ENCODE results near the gene SDF2.
A peak's percentile ranks its signal among the peaks of the same experiment; 100 is the strongest.
"Not testable (repeated sequence)": the region's sequence is repeated elsewhere in the genome, so short reads cannot be mapped to it uniquely, and the experiment has no call there.

SDF2 gene

DNA sequence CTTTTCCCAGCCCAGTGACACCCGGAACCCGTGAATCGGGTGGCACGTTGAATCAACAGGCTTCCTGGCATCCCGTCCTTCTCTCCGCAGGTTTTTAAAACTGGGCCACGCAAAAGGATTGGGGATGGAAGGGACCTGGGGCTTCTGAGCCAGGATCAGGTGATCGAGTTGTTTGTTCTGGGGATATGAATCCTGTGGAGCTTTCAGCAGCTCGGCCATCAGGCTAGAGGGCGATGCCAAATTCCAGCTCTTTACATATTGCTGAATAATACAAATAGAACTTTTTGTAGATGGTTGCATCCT, 772 bp upstream of the SDF2 start:
- intact Hi-C loops (cut with DNase I; ENCODE audit: low total_unique reads), result loop anchor here (5.0 kb wide), 1 partner anchor 40 kb away; no protein-coding TSS in a partner anchor
- peak overlapping the region; percentile 79 to 84 for H3K4me3 ChIP-seq
- H3K4me1 ChIP-seq, result peaks cover 0 to 52% (median 28%) of the 10 kb centered on the region in 4 donors
- H3K27ac ChIP-seq, result peak overlapping the region; percentile 94 to 96
- no peaks in the 10 kb centered on the region for H3K27me3 ChIP-seq
- no peaks in the 10 kb centered on the region for H3K9me3 ChIP-seq
- TF ChIP-seq, protein P1, sequence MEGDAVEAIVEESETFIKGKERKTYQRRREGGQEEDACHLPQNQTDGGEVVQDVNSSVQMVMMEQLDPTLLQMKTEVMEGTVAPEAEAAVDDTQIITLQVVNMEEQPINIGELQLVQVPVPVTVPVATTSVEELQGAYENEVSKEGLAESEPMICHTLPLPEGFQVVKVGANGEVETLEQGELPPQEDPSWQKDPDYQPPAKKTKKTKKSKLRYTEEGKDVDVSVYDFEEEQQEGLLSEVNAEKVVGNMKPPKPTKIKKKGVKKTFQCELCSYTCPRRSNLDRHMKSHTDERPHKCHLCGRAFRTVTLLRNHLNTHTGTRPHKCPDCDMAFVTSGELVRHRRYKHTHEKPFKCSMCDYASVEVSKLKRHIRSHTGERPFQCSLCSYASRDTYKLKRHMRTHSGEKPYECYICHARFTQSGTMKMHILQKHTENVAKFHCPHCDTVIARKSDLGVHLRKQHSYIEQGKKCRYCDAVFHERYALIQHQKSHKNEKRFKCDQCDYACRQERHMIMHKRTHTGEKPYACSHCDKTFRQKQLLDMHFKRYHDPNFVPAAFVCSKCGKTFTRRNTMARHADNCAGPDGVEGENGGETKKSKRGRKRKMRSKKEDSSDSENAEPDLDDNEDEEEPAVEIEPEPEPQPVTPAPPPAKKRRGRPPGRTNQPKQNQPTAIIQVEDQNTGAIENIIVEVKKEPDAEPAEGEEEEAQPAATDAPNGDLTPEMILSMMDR (IDR thresholded peaks at IDR 0.05), result no peak
- peaks cover 8 to 42% (median 17%) of the 10 kb centered on the region in 3 donors for H3K36me3 ChIP-seq
- DNase-seq, result no peak

DNA sequence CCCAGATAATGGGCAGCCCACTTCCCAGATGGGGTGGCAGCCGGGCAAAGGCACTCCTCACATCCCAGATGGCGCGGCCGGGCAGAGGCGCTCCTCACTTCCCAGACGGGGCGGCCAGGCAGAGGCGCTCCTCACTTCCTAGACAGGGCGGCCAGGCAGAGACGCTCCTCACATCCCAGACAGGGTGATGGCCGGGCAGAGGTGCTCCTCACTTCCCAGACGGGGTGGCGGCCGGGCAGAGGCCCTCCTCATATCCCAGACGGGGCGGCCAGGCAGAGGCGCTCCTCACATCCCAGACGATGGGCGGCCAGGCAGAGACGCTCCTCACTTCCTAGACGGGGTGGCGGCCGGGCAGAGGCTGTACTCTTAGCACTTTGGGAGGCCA, 2.2 kb downstream of the SDF2 start:
- H3K4me3 ChIP-seq; intact Hi-C loops (cut with DNase I; ENCODE audit: low total_unique reads); DNase-seq; H3K27ac ChIP-seq; H3K9me3 ChIP-seq; H3K27me3 ChIP-seq: not testable (repeated sequence)
- Histone ChIP-seq H3K36me3 (peaks cover 8 to 51% (median 31%) of the 10 kb centered on the region in 3 donors), H3K4me1 (peaks cover 0 to 35% (median 25%) of the 10 kb centered on the region in 4 donors)

DNA sequence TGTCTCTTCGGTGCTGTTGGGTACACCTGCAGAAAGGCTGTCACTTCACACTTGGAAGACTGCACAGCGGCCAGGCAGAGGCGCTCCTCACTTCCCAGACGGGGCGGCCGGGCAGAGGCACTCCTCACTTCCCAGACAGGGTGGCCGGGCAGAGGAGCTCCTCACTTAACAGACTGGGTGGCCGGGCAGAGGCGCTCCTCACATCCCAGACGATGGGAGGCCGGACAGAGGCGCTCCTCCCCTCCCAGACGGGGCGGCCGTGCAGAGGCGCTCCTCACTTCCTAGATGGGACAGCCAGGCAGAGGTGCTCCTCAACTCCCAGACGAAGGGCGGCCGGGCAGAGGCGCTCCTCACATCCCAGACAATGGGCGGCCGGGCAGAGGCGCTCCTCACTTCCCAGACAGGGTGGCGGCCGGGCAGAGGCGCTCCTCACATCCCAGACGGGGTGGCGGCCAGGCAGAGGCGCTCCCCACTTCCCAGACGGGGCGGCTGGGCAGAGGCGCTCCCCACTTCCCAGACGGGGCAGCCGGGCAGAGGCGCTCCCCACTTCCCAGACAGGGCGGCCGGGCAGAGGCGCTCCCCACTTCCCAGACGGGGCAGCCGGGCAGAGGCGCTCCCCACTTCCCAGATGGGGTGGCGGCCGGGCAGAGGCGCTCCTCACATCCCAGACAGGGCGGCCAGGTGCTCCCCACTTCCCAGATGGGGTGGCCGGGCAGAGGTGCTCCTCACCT, 2.8 kb downstream of the SDF2 start:
- H3K36me3 ChIP-seq, result peaks cover 8 to 56% (median 33%) of the 10 kb centered on the region in 3 donors
- H3K27ac ChIP-seq, result not testable (repeated sequence)

DNA sequence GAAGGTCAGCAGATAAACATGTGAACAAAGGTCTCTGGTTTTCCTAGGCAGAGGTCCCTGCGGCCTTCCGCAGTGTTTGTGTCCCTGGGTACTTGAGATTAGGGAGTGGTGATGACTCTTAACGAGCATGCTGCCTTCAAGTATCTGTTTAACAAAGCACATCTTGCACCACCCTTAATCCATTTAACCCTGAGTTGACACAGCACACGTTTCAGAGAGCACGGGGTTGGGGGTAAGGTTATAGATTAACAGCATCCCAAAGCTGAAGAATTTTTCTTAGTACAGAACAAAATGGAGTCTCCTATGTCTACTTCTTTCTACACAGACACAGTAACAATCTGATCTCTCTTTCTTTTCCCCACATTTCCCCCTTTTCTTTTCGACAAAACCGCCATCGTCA, 3.4 kb downstream of the SDF2 start:
- H3K27ac ChIP-seq; DNase-seq; H3K27me3 ChIP-seq; H3K4me3 ChIP-seq; H3K9me3 ChIP-seq; intact Hi-C loops (cut with DNase I; ENCODE audit: low total_unique reads): not testable (repeated sequence)
- peaks cover 8 to 62% (median 33%) of the 10 kb centered on the region in 3 donors for H3K36me3 ChIP-seq
- H3K4me1 ChIP-seq, result peaks cover 0 to 23% (median 17%) of the 10 kb centered on the region in 4 donors

More for the DNA sequence above, 2.8 kb downstream of the SDF2 start:
- H3K4me1 ChIP-seq, result peaks cover 0 to 29% (median 22%) of the 10 kb centered on the region in 4 donors
- H3K4me3 ChIP-seq; H3K9me3 ChIP-seq; H3K27me3 ChIP-seq; intact Hi-C loops (cut with DNase I; ENCODE audit: low total_unique reads); DNase-seq: not testable (repeated sequence)

DNA sequence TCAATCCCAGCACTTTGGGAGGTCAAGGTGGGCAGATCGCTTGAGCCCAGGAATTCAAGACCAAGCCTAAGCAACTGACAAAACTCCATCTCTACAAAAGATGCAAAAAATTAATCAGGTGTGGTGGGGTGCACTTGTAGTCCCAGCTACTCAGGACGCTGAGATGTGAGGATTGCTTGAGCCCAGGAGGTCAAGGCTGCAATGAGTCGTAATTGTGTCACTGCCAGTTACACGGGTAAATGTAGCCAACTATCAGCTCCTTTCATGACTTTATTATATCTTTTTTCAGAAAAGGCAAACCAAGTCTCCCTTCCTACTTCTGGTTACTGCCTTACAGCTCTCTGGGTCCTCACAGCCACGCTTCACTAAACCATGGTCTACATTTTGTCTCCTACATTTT, 4.0 kb downstream of the SDF2 start:
- H3K4me3 ChIP-seq, result no peak overlapping the region
- H3K36me3 ChIP-seq, result peaks cover 8 to 65% (median 33%) of the 10 kb centered on the region in 3 donors
- peaks cover 0 to 18% (median 12%) of the 10 kb centered on the region in 4 donors for H3K4me1 ChIP-seq
- DNase-seq, result no peak
- H3K27me3 ChIP-seq, result no peaks in the 10 kb centered on the region
- no peak overlapping the region for H3K27ac ChIP-seq
- no peaks in the 10 kb centered on the region for H3K9me3 ChIP-seq
- TF ChIP-seq, protein P1 (IDR thresholded peaks at IDR 0.05), result no peak
- intact Hi-C loops (cut with DNase I; ENCODE audit: low total_unique reads), result no loop called here

DNA sequence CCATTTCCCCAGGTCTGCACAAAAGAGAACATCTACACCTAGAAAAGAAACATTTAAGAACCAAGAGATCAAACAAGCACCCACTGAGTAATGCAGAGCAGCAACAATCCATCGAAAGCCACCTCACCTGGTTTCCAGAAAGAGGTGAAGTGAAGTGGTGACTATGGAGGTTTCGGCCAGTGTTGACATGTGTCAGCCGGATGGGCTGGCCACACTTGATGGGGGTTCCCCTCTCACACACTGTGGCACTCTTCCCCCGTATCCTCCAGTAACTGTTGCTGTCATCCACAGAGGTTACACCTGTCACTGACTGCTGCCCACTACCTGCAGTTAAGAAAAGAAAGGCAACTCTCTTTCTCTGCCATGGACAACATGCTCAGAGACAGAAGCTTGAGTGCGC, 6.5 kb downstream of the SDF2 start:
- intact Hi-C loops (cut with DNase I; ENCODE audit: low total_unique reads), result no loop called here
- Histone ChIP-seq H3K27ac (no peak overlapping the region), H3K36me3 (peaks cover 8 to 86% (median 43%) of the 10 kb centered on the region in 3 donors)

DNA sequence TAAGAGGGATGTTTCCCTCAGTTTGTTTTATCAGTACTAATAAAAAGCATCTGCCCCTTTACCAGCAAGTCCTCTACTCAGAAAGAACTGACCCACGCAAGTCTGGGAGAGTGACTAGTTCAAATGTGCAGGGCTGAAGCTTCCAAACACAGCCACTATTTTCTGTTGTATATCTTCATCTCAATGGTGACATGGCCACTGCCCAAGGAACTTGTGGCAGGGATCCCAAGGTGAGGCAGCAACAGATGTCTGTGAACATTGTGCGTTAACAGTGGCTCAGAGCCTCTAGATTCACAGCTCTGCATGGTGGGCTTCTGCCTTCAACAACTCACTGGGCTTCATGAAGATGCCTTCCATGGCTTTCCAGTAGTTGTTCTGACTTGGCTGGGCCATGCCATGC, 13.0 kb downstream of the SDF2 start:
- H3K4me1 ChIP-seq, result peaks cover under 1 to 26% (median 11%) of the 10 kb centered on the region in 4 donors
- H3K4me3 ChIP-seq, result no peak overlapping the region
- no peaks in the 10 kb centered on the region for H3K9me3 ChIP-seq
- no peak overlapping the region for H3K27ac ChIP-seq
- H3K27me3 ChIP-seq, result no peaks in the 10 kb centered on the region
- DNase-seq, result no peak
- peaks cover 3 to 39% (median 21%) of the 10 kb centered on the region in 3 donors for H3K36me3 ChIP-seq
- TF ChIP-seq, protein P1 (IDR thresholded peaks at IDR 0.05), result no peak
- intact Hi-C loops (cut with DNase I; ENCODE audit: low total_unique reads), result no loop called here

More for the DNA sequence above, 6.5 kb downstream of the SDF2 start:
- H3K4me3 ChIP-seq, result no peak overlapping the region
- TF ChIP-seq, protein P1 (IDR thresholded peaks at IDR 0.05), result no peak
- no peaks in the 10 kb centered on the region for H3K9me3 ChIP-seq
- DNase-seq, result no peak
- H3K27me3 ChIP-seq, result no peaks in the 10 kb centered on the region
- peaks cover 0 to 4% (median 2%) of the 10 kb centered on the region in 4 donors for H3K4me1 ChIP-seq

All from tibial artery (tissue), 4 donors.